Ovary (tissue), 3 donors: ENCODE results near the gene TMEM131.

ENCODE experiments used
- EP300 ChIP-seq: sonication (generic); formaldehyde crosslinking; IDR thresholded peaks from one replicate; pipeline ENCODE4 v1.6.1; 2017; ENCODE audit warnings: antibody characterized with exemption
- POLR2A ChIP-seq: fragments of 450-650 bp; IDR thresholded peaks from one replicate; pipeline ENCODE4 v1.6.1; 2017; ENCODE audit warnings: antibody characterized with exemption, mild to moderate bottlenecking, moderate library complexity
- TF ChIP-seq, protein P1 (sequence below), 3 donors: fragments of 450-650 bp in 2 of 3; fragments of 200-600 bp in 1 of 3; IDR thresholded peaks; one replicate each; pipeline versions ENCODE4 v1.5.1 to v1.8.0; 2016 to 2022; ENCODE audit warnings: antibody characterized with exemption in 3 of 3, mild to moderate bottlenecking in 1 of 3
- donor health status: DM: no; HTN: no; CAD: no.

DNA sequence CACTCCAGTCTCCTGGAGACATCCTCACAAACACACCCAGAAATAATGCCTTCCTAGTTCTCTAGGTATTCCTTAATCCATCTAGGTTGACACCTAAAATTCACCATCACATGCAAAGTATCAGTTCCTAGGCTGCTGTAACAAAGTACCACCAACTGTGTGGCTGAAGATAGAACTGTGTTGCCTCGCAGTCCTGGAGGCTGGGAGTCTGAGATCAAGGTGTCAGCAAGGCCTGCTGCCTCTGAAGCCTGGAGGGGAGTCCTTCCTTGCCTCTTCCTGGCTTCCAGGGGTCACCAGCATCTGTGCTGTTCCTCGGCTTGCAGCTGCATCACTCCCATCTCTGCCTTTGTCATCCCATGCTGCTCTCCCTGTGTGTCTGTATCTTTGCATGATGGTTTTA, 36.3 kb upstream of the TMEM131 start:
- TF ChIP-seq, protein P1, sequence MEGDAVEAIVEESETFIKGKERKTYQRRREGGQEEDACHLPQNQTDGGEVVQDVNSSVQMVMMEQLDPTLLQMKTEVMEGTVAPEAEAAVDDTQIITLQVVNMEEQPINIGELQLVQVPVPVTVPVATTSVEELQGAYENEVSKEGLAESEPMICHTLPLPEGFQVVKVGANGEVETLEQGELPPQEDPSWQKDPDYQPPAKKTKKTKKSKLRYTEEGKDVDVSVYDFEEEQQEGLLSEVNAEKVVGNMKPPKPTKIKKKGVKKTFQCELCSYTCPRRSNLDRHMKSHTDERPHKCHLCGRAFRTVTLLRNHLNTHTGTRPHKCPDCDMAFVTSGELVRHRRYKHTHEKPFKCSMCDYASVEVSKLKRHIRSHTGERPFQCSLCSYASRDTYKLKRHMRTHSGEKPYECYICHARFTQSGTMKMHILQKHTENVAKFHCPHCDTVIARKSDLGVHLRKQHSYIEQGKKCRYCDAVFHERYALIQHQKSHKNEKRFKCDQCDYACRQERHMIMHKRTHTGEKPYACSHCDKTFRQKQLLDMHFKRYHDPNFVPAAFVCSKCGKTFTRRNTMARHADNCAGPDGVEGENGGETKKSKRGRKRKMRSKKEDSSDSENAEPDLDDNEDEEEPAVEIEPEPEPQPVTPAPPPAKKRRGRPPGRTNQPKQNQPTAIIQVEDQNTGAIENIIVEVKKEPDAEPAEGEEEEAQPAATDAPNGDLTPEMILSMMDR (IDR thresholded peaks at IDR 0.05), result no peak
- no peak for TF ChIP-seq POLR2A
- TF ChIP-seq EP300, result no peak
